Spleen (tissue), 11 donors: ENCODE results near the gene OR52I2. TPM values are rescaled to one million over a fixed set of nuclear protein-coding genes. Genes with fewer than 3 reads are reported as not detected.

ENCODE experiments used
- DNase-seq: peaks from one replicate; pipeline ENCODE4 v3.0.0-alpha.2; 2020
- H3K27ac ChIP-seq, 8 donors: fragments of 200-600 bp; sonication (generic) in 7 of 8; 1 replicate in 4 of 8; 2 replicates in 4 of 8; pipeline versions ENCODE4 v1.5.0 to v1.8.0; 2016 to 2021; ENCODE audit warnings: inconsistent platforms in 4 of 8, mild to moderate bottlenecking in 4 of 8, moderate library complexity in 1 of 8
- H3K27me3 ChIP-seq, 7 donors: fragments of 200-600 bp; sonication (generic) in 6 of 7; replicated peaks in 1 of 7; 1 replicate in 4 of 7; 2 replicates in 3 of 7; pipeline versions ENCODE4 v1.5.0 to v1.8.0; 2016 to 2021; ENCODE audit warnings: inconsistent platforms in 3 of 7, mild to moderate bottlenecking in 1 of 7
- H3K36me3 ChIP-seq, 6 donors: fragments of 200-600 bp; sonication (generic) in 5 of 6; 1 replicate in 4 of 6; 2 replicates in 2 of 6; pipeline versions ENCODE4 v1.5.0 to v1.8.0; 2016 to 2021; ENCODE audit warnings: inconsistent platforms in 2 of 6
- H3K4me1 ChIP-seq, 6 donors: fragments of 200-600 bp; sonication (generic) in 5 of 6; 1 replicate in 3 of 6; 2 replicates in 3 of 6; pipeline versions ENCODE4 v1.5.0 to v1.8.0; 2016 to 2021; ENCODE audit warnings: inconsistent platforms in 3 of 6
- H3K4me3 ChIP-seq, 8 donors: fragments of 200-600 bp; sonication (generic) in 7 of 8; 1 replicate in 4 of 8; 2 replicates in 4 of 8; pipeline versions ENCODE4 v1.5.0 to v1.8.0; 2016 to 2021; ENCODE audit warnings: inconsistent platforms in 4 of 8, mild to moderate bottlenecking in 4 of 8, moderate library complexity in 2 of 8
- H3K9me3 ChIP-seq, 8 donors: fragments of 200-600 bp; sonication (generic) in 7 of 8; 1 replicate in 4 of 8; 2 replicates in 4 of 8; pipeline versions ENCODE4 v1.5.0 to v1.8.0; 2016 to 2021; ENCODE audit warnings: inconsistent platforms in 4 of 8
- POLR2A ChIP-seq, 3 donors: fragments of 450-650 bp; IDR thresholded peaks; one replicate each; pipeline ENCODE4 v1.5.1; 2017; ENCODE audit warnings: antibody characterized with exemption in 3 of 3, mild to moderate bottlenecking in 1 of 3
- POLR2AphosphoS5 ChIP-seq, 3 donors: sonication (generic); formaldehyde crosslinking; IDR thresholded peaks; one replicate each; pipeline ENCODE4 v1.5.1; 2017; ENCODE audit warnings: antibody characterized with exemption in 3 of 3
- WGBS, 5 donors: extraction: QIAGEN DNeasy Blood & Tissue Kit in 3 of 5; methylation state at CpG; one replicate each; pipeline versions ENCODE4 v1.1.5 to v1.1.7; 2013 to 2018; 5-methylcytosine and 5-hydroxymethylcytosine counted together
- intact Hi-C: fragments of 100-400 bp; cut with DNase I; formaldehyde crosslinking; loops from one replicate; pipeline ENCODE4 v1.15.0; 2023; ENCODE audit warnings: low total_unique reads
- polyA plus RNA-seq, 3 donors: library from polyadenylated mRNA; stranded (reverse); fragments of 200-250 nt; gene quantifications; one replicate each; pipeline ENCODE4 v1.2.1, GENCODE V29; 2013
- total RNA-seq, 7 donors: library from RNA; depleted of rRNA in 3 of 7; stranded (reverse); fragments of >200 nt in 3 of 7; fragmentation: NEBNext Ultra II Directional in 4 of 7; extraction: Animal tissue kit (Norgen Biotek cat#: 25700) in 4 of 7; gene quantifications; one replicate each; pipeline versions ENCODE4 v1.1.0 to v1.2.1, GENCODE V29; 2016 to 2021
- TF ChIP-seq, protein P1 (sequence below), 11 experiments: fragments of 200-600 bp in 7 of 11; fragments of 450-650 bp in 4 of 11; sonication (generic) in 4 of 11; IDR thresholded peaks in 8 of 11; conservative IDR thresholded peaks in 3 of 11; 1 replicate in 7 of 11; 2 replicates in 4 of 11; pipeline versions ENCODE4 v1.4.0 to v1.8.0; 2016 to 2021; ENCODE audit warnings: antibody characterized with exemption in 11 of 11, inconsistent platforms in 4 of 11, mild to moderate bottlenecking in 1 of 11
- donor health status: healthy with polysubstance abuse.
- donor health status: DM: no; HTN: no; CAD: no; lungs with moderate emphysema.
- donor health status: DM: no; HTN: no; CAD: no.
- donor health status: Bipolar disorder and iron deficiency.
- donor health status: healthy.
- donor health status: DM: no; HTN: no; CAD: no.
- donor health status: DM: yes; HTN: yes; CAD: no.

Gene OR52I2
- total and polyA plus RNA-seq, 10 donors = not detected

DNA sequence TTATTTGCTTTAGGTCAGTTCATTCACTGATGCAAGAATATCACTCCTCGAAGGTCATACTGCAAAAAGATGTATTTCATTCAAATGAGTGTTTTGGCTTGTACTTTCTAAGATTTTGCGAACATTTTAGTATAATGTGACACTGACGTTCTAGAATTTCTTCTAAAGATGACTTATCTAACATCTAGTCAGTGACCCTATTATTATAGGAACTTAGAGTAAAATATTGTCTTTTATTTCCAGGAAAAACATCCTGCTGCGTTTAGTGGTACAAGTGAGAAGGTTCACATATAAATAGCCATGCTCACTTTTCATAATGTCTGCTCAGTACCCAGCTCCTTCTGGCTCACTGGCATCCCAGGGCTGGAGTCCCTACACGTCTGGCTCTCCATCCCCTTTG lies 36.7 kb upstream of the OR52I2 start, which contains the start of gene OR52M1:
TSS of gene OR52M1 (plus strand) at position 301 of the 400 bp plus-strand sequence. CDS start at position 301, 0 bp downstream.
- Histone ChIP-seq H3K4me1 (no peaks in the 10 kb centered on the region), H3K27ac (no peak within 1 kb of the TSS), H3K4me3 (no peak within 1 kb of the TSS), H3K9me3 (peaks cover 0 to under 1% (median 0%) of the 10 kb centered on the region in 8 donors), H3K36me3 (no peaks in the 10 kb centered on the region), H3K27me3 (peaks cover 0 to 7% (median 0%) of the 10 kb centered on the region in 7 donors)
- 78 to 88% (median 83%) methylated on average over 5 of the region's 5 CpGs for WGBS, 5 donors
- TF ChIP-seq, protein P1, sequence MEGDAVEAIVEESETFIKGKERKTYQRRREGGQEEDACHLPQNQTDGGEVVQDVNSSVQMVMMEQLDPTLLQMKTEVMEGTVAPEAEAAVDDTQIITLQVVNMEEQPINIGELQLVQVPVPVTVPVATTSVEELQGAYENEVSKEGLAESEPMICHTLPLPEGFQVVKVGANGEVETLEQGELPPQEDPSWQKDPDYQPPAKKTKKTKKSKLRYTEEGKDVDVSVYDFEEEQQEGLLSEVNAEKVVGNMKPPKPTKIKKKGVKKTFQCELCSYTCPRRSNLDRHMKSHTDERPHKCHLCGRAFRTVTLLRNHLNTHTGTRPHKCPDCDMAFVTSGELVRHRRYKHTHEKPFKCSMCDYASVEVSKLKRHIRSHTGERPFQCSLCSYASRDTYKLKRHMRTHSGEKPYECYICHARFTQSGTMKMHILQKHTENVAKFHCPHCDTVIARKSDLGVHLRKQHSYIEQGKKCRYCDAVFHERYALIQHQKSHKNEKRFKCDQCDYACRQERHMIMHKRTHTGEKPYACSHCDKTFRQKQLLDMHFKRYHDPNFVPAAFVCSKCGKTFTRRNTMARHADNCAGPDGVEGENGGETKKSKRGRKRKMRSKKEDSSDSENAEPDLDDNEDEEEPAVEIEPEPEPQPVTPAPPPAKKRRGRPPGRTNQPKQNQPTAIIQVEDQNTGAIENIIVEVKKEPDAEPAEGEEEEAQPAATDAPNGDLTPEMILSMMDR (IDR thresholded peaks at IDR 0.05 in 8 of 11, conservative IDR thresholded peaks at IDR 0.05 in 3 of 11) = no peak
- TF ChIP-seq POLR2AphosphoS5 (IDR thresholded peaks at IDR 0.05) (no peak), POLR2A (IDR thresholded peaks at IDR 0.05) (no peak)
- intact Hi-C loops = no loop called here
- DNase-seq = no peak

GRCh38 chr11:4546878-4547277 lies 34.7 kb upstream of the OR52I2 start:
- H3K27me3 ChIP-seq = peaks cover 0 to 2% (median 0%) of the 10 kb centered on the region in 7 donors
- H3K27ac ChIP-seq = no peak overlapping the region
- DNase-seq = no peak
- TF ChIP-seq POLR2AphosphoS5 (IDR thresholded peaks at IDR 0.05) = no peak
- TF ChIP-seq POLR2A (IDR thresholded peaks at IDR 0.05) = no peak
- TF ChIP-seq, protein P1 (IDR thresholded peaks at IDR 0.05 in 8 of 11, conservative IDR thresholded peaks at IDR 0.05 in 3 of 11) = no peak
- H3K9me3 ChIP-seq = peaks cover 0 to 18% (median 8%) of the 10 kb centered on the region in 8 donors
- no peaks in the 10 kb centered on the region for H3K36me3 ChIP-seq
- intact Hi-C loops = no loop called here
- WGBS, 5 donors = 86 to 100% (median 93%) methylated on average over 1 of the region's 1 CpG
- no peak overlapping the region for H3K4me3 ChIP-seq
- H3K4me1 ChIP-seq = no peaks in the 10 kb centered on the region

- peaks cover 0 to 18% (median 8%) of the 10 kb centered on the region in 8 donors for H3K9me3 ChIP-seq
- no peak for DNase-seq
- no peak overlapping the region for H3K27ac ChIP-seq
- H3K27me3 ChIP-seq = peaks cover 0 to 7% (median 0%) of the 10 kb centered on the region in 7 donors
- 73 to 87% (median 82%) methylated on average over 4 of the region's 4 CpGs for WGBS, 5 donors
- no peaks in the 10 kb centered on the region for H3K4me1 ChIP-seq
- no peak overlapping the region for H3K4me3 ChIP-seq
- TF ChIP-seq POLR2A (IDR thresholded peaks at IDR 0.05) = no peak
- TF ChIP-seq, protein P1 (IDR thresholded peaks at IDR 0.05 in 8 of 11, conservative IDR thresholded peaks at IDR 0.05 in 3 of 11) = no peak
- no peak for TF ChIP-seq POLR2AphosphoS5 (IDR thresholded peaks at IDR 0.05)
- intact Hi-C loops = no loop called here
- no peaks in the 10 kb centered on the region for H3K36me3 ChIP-seq
Observed at GRCh38 chr11:4547416-4547815, 34.1 kb upstream of the OR52I2 start.

DNA sequence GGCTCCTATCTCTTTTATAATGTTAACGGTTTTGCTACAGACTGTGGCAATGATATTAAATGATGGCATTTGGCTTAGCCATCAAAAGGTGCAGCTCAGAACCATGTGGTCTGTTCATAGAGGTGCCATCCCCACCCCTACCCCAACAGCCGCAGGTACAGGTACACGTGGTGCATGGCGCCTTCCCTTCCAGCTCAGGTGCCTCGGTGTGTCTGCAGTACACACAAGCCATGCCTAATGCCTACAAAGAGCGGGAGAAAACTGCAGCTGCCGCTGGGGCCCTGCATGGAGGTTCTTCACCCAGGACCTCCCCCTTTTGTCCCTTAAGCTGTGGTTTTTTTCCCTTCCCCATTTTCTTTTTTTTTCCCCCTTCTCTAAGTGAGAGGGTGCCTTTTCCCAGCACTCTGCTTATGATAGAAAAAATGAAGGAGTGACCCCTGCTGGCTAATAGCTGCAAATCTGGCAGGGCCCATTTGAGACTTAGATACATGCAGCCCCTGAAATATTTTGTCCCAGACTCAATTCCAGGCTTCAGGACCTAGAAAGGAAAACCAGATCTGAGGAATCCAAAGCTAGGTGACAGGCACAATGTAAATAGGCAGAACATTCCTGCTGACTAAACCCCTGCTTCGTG lies 30.1 kb upstream of the OR52I2 start:
- no peaks in the 10 kb centered on the region for H3K4me1 ChIP-seq
- intact Hi-C loops = no loop called here
- H3K36me3 ChIP-seq = no peaks in the 10 kb centered on the region
- WGBS, 5 donors = 76 to 86% (median 82%) methylated on average over 8 of the region's 8 CpGs
- H3K27ac ChIP-seq = no peak overlapping the region
- TF ChIP-seq POLR2A (IDR thresholded peaks at IDR 0.05) = no peak
- TF ChIP-seq, protein P1 (IDR thresholded peaks at IDR 0.05 in 8 of 11, conservative IDR thresholded peaks at IDR 0.05 in 3 of 11) = no peak
- TF ChIP-seq POLR2AphosphoS5 (IDR thresholded peaks at IDR 0.05) = no peak
- peaks cover 0 to 19% (median 0%) of the 10 kb centered on the region in 7 donors for H3K27me3 ChIP-seq
- peaks cover 0 to 29% (median 16%) of the 10 kb centered on the region in 8 donors for H3K9me3 ChIP-seq
- no peak for DNase-seq
- no peak overlapping the region for H3K4me3 ChIP-seq
